ENCODE results near the gene TNS1.

DNA sequence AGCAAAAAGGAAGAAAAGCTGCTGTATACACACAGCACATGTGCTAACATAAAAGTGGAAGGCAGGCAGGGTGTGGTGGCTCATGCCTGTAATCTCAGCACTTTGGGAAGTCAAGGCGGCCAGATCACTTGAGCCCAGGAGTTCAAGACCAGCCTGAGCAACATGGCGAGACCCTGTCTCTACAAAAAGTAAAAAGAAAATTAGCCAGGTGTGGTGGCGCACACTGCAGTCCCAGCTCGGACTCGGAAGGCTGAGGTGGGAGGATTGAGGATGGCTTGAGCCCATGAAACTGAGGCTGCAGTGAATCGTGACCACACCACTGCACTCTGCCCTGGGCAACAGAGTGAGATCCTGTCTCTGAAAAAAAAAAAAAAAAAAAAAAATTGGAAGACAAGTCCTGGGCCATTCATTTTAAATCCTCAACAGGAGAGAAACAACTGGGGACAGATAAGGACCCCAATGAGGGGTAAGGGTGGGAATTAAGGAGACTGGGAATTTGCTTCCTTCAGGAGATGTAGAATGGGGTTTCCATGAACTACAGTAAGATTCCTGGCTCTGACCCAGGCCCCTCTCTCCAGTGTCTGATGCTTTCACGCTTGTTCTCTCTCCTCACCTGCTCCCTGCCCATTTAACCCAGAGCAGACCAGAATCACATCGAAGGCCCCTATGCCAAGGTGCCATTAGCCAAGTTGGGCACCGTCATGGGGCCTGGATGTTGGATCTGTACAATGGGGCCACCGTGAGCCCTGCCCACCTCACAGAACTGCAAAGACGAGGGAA is 29.6 kb downstream of the TNS1 start:
- TF ChIP-seq NFYB (CRISPR knock-in tag; conservative IDR thresholded peaks at IDR 0.05; ENCODE audit: low read depth) = no peak
- no peak for TF ChIP-seq FOXJ3 (CRISPR knock-in tag; IDR thresholded peaks at IDR 0.05; ENCODE audit: borderline replicate concordance)
- TF ChIP-seq, protein P1, sequence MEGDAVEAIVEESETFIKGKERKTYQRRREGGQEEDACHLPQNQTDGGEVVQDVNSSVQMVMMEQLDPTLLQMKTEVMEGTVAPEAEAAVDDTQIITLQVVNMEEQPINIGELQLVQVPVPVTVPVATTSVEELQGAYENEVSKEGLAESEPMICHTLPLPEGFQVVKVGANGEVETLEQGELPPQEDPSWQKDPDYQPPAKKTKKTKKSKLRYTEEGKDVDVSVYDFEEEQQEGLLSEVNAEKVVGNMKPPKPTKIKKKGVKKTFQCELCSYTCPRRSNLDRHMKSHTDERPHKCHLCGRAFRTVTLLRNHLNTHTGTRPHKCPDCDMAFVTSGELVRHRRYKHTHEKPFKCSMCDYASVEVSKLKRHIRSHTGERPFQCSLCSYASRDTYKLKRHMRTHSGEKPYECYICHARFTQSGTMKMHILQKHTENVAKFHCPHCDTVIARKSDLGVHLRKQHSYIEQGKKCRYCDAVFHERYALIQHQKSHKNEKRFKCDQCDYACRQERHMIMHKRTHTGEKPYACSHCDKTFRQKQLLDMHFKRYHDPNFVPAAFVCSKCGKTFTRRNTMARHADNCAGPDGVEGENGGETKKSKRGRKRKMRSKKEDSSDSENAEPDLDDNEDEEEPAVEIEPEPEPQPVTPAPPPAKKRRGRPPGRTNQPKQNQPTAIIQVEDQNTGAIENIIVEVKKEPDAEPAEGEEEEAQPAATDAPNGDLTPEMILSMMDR (IDR thresholded peaks at IDR 0.05) = no peak
- no peak for TF ChIP-seq NR3C1 (CRISPR knock-in tag; conservative IDR thresholded peaks at IDR 0.05; ENCODE audit: low read depth)
- TF ChIP-seq, protein P2, sequence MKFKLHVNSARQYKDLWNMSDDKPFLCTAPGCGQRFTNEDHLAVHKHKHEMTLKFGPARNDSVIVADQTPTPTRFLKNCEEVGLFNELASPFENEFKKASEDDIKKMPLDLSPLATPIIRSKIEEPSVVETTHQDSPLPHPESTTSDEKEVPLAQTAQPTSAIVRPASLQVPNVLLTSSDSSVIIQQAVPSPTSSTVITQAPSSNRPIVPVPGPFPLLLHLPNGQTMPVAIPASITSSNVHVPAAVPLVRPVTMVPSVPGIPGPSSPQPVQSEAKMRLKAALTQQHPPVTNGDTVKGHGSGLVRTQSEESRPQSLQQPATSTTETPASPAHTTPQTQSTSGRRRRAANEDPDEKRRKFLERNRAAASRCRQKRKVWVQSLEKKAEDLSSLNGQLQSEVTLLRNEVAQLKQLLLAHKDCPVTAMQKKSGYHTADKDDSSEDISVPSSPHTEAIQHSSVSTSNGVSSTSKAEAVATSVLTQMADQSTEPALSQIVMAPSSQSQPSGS (CRISPR knock-in tag; IDR thresholded peaks at IDR 0.05; ENCODE audit: borderline replicate concordance, low read depth) = no peak

Measured in WTC11 (cell line).